ENCODE results near the gene C12orf57.

- TF ChIP-seq KDM1A (IDR thresholded peaks at IDR 0.05; ENCODE audit: low read depth) (no peak), POLR2A (IDR thresholded peaks at IDR 0.05; ENCODE audit: low read length) (no peak), JUN (IDR thresholded peaks at IDR 0.05) (no peak), RAD21 (conservative IDR thresholded peaks at IDR 0.05 in 1 of 2, IDR thresholded peaks at IDR 0.05 in 1 of 2) (no peak), EP300 (IDR thresholded peaks at IDR 0.05) (no peak), POLR2AphosphoS2 (conservative IDR thresholded peaks at IDR 0.05; ENCODE audit: low read length) (no peak)
- TF ChIP-seq, protein P1, sequence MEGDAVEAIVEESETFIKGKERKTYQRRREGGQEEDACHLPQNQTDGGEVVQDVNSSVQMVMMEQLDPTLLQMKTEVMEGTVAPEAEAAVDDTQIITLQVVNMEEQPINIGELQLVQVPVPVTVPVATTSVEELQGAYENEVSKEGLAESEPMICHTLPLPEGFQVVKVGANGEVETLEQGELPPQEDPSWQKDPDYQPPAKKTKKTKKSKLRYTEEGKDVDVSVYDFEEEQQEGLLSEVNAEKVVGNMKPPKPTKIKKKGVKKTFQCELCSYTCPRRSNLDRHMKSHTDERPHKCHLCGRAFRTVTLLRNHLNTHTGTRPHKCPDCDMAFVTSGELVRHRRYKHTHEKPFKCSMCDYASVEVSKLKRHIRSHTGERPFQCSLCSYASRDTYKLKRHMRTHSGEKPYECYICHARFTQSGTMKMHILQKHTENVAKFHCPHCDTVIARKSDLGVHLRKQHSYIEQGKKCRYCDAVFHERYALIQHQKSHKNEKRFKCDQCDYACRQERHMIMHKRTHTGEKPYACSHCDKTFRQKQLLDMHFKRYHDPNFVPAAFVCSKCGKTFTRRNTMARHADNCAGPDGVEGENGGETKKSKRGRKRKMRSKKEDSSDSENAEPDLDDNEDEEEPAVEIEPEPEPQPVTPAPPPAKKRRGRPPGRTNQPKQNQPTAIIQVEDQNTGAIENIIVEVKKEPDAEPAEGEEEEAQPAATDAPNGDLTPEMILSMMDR (IDR thresholded peaks at IDR 0.05), result no peak
- TF ChIP-seq, protein P2, sequence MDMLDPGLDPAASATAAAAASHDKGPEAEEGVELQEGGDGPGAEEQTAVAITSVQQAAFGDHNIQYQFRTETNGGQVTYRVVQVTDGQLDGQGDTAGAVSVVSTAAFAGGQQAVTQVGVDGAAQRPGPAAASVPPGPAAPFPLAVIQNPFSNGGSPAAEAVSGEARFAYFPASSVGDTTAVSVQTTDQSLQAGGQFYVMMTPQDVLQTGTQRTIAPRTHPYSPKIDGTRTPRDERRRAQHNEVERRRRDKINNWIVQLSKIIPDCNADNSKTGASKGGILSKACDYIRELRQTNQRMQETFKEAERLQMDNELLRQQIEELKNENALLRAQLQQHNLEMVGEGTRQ (IDR thresholded peaks at IDR 0.05), result no peak
Observed at GRCh38 chr12:6950401-6950801, 6.6 kb downstream of the C12orf57 start.

All from A549 (cell line).